ENCODE measurements around the gene IRAG1. TPM values are rescaled to one million over a fixed set of nuclear protein-coding genes. Genes with fewer than 3 reads are reported as not detected.

Gene IRAG1
- total and polyA plus RNA-seq, 2 of the 13 experiments (the other 11 are each of a cell fraction or from before 2014, with no cell fraction given), result 0.13 to 0.20 TPM

DNA sequence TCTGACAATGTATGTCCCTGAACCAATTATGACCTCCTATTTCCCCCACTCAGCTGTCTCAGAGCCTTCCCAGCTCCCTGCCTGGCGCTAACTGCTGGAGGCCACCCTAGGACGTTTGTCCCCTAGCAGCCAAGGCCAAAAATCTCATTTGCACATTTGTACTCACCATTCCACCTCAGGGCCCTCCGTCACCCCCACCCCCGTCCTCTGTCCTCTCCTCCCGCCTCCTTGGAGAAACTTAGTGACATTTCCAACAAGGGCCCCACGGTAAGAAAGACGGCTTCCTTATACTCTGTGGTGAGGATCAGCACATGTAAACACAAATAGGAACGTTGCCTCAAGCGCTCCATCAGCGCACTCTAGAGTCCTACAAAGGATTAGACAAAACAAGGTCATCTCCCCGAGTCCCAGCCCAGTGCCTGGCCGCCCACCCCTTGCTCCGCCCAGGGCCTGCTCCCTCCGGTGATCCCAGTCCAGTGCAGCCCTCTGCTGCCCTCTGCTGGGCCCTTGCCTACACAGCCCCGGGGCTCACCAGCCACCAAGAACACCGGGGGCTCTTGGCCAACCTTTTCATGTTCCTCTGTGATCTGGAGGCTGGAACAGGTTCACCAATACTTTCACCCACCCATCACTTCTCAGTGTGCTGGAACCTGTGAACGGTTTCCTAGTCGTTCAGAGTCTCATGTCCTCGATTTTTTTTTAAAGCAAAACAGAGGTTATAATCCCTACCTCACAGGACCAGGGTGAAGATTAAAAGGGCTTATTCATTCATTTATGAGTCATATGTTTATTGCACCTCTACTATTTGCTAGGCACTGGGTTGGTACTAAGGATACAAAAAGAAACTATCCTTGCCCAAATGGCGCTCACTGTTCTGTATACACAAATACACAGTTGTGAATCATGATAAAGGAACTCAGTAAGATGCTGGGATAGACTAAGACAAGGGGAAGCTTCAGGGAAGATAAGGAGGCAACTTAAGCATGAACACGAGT is 42.2 kb upstream of the IRAG1 start (continued):
- TF ChIP-seq NFAT5 (CRISPR knock-in tag; IDR thresholded peaks at IDR 0.05), result no peak
- no peak for TF ChIP-seq ZNF878 (CRISPR knock-in tag; IDR thresholded peaks at IDR 0.05)
- TF ChIP-seq ZNF230 (CRISPR knock-in tag; IDR thresholded peaks at IDR 0.05), result no peak
- no peak for TF ChIP-seq ZBTB38 (CRISPR knock-in tag; IDR thresholded peaks at IDR 0.05)
- no peak for TF ChIP-seq RARG (CRISPR knock-in tag; IDR thresholded peaks at IDR 0.05; ENCODE audit: low read depth)
- no peak for TF ChIP-seq ZNF678 (CRISPR knock-in tag; IDR thresholded peaks at IDR 0.05)
- no peak for TF ChIP-seq ONECUT2 (CRISPR knock-in tag; IDR thresholded peaks at IDR 0.05)
- TF ChIP-seq KAT2B (IDR thresholded peaks at IDR 0.05; ENCODE audit: borderline replicate concordance, low read depth, low read length), result no peak
- TF ChIP-seq DBP (CRISPR knock-in tag; IDR thresholded peaks at IDR 0.05; ENCODE audit: not compliant biosample characterization), result no peak
- TF ChIP-seq SMAD9 (CRISPR knock-in tag; IDR thresholded peaks at IDR 0.05), result no peak
- no peak for TF ChIP-seq ELF4 (CRISPR knock-in tag; IDR thresholded peaks at IDR 0.05; ENCODE audit: borderline replicate concordance)
- TF ChIP-seq PAWR (CRISPR knock-in tag; IDR thresholded peaks at IDR 0.05; ENCODE audit: borderline replicate concordance), result no peak
- TF ChIP-seq SP140L (CRISPR knock-in tag; IDR thresholded peaks at IDR 0.05; ENCODE audit: borderline replicate concordance), result 0 out of 2 replicates have a peak, but pooled peaks have one; percentile 45
- no peak for TF ChIP-seq ZMAT3 (CRISPR knock-in tag; conservative IDR thresholded peaks at IDR 0.05)
- no peak for TF ChIP-seq ZEB1 (IDR thresholded peaks at IDR 0.05; ENCODE audit: insufficient replicate concordance, low read depth)
- TF ChIP-seq NR2C2 (CRISPR knock-in tag; IDR thresholded peaks at IDR 0.05; ENCODE audit: borderline replicate concordance), result no peak
- TF ChIP-seq PHF21A (CRISPR knock-in tag; IDR thresholded peaks at IDR 0.05), result no peak
- no peak for TF ChIP-seq KDM3A (CRISPR knock-in tag; IDR thresholded peaks at IDR 0.05; ENCODE audit: low read depth)
- TF ChIP-seq SMARCE1 (IDR thresholded peaks at IDR 0.05; ENCODE audit: borderline replicate concordance), result no peak
- no peak for TF ChIP-seq TP53 (CRISPR knock-in tag; conservative IDR thresholded peaks at IDR 0.05)
- no peak for TF ChIP-seq LBX2 (CRISPR knock-in tag; IDR thresholded peaks at IDR 0.05; ENCODE audit: borderline replicate concordance)
- TF ChIP-seq PAX8 (CRISPR knock-in tag; IDR thresholded peaks at IDR 0.05; ENCODE audit: borderline replicate concordance), result no peak
- no peak for TF ChIP-seq YEATS4 (CRISPR knock-in tag; IDR thresholded peaks at IDR 0.05; ENCODE audit: borderline replicate concordance)
- no peak for TF ChIP-seq MEF2D (CRISPR knock-in tag; IDR thresholded peaks at IDR 0.05)
